Stomach (tissue), 4 donors: ENCODE data around the gene VRK3.

Experiments
- CTCF ChIP-seq, 7 experiments: fragments of 450-650 bp in 4 of 7; fragments of 200-600 bp in 3 of 7; sonication (generic) in 3 of 7; IDR thresholded peaks; one replicate each; pipeline ENCODE4 v1.5.1; 2016 to 2019; ENCODE audit warnings: antibody characterized with exemption in 7 of 7, control low read depth in 2 of 7, mild to moderate bottlenecking in 1 of 7
- EP300 ChIP-seq: sonication (generic); formaldehyde crosslinking; IDR thresholded peaks from one replicate; pipeline ENCODE4 v1.6.1; 2017; ENCODE audit warnings: antibody characterized with exemption
- POLR2A ChIP-seq, 4 donors: fragments of 450-650 bp; IDR thresholded peaks; one replicate each; pipeline ENCODE4 v1.6.1; 2016; ENCODE audit warnings: antibody characterized with exemption in 4 of 4, control low read depth in 2 of 4, mild to moderate bottlenecking in 1 of 4, moderate library complexity in 1 of 4
- POLR2AphosphoS5 ChIP-seq, 3 donors: sonication (generic); formaldehyde crosslinking; IDR thresholded peaks; one replicate each; pipeline ENCODE4 v1.6.1; 2016; ENCODE audit warnings: antibody characterized with exemption in 3 of 3

DNA sequence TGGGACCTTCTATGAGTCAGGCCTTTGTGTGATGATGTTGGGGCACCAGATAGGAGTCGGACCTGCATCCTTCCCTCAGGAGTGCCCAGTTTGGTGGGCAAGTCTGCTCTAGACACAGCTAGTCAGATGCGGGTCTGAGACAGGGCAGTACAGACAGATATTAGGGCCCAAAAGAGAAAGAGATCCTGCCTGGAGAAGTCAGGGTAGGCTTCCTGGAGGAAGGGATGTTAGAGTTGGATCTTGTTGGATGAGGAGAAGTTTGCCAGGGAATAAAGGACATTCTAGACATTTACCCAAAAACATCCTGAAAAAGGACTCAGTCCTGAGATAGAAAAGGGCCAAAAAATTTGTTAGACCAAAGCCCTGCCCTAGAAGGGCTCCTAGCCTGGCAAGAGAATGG, 17.2 kb downstream of the VRK3 start:
- TF ChIP-seq POLR2A (IDR thresholded peaks at IDR 0.05) = no peak
- no peak for TF ChIP-seq CTCF (IDR thresholded peaks at IDR 0.05)
- TF ChIP-seq EP300 = no peak
- no peak for TF ChIP-seq POLR2AphosphoS5 (IDR thresholded peaks at IDR 0.05)
